Activated naive CD8-positive, alpha-beta T cell treated with anti-CD3 and anti-CD28 coated beads, Interleukin-2, amount 50 U/mL, for 24 hours (primary cell): Measurements from ENCODE around the gene BCAR3.

ENCODE experiments used
- ATAC-seq: fragments of 150-1000 bp; cut with Tn5 transposase; one replicate; pipeline ENCODE4 v1.10.0; 2021
- DNase-seq: peaks from one replicate; pipeline ENCODE4 v3.0.0; 2021
- H3K27ac Mint-ChIP-seq: one replicate; pipeline ENCODE4 v1.8.0; 2021; ENCODE audit warnings: mild to moderate bottlenecking, mixed read lengths
- H3K27me3 Mint-ChIP-seq: one replicate; pipeline ENCODE4 v1.8.0; 2021; ENCODE audit warnings: mixed read lengths
- H3K36me3 Mint-ChIP-seq: one replicate; pipeline ENCODE4 v1.8.0; 2021; ENCODE audit warnings: low read depth, mixed read lengths
- H3K4me1 Mint-ChIP-seq: one replicate; pipeline ENCODE4 v1.8.0; 2021; ENCODE audit warnings: mixed read lengths
- H3K4me3 Mint-ChIP-seq: one replicate; pipeline ENCODE4 v1.8.0; 2021; ENCODE audit warnings: mild to moderate bottlenecking, moderate library complexity, mixed read lengths
- H3K9me3 Mint-ChIP-seq: one replicate; pipeline ENCODE4 v1.8.0; 2021; ENCODE audit warnings: mixed read lengths

BCAR3 gene

DNA sequence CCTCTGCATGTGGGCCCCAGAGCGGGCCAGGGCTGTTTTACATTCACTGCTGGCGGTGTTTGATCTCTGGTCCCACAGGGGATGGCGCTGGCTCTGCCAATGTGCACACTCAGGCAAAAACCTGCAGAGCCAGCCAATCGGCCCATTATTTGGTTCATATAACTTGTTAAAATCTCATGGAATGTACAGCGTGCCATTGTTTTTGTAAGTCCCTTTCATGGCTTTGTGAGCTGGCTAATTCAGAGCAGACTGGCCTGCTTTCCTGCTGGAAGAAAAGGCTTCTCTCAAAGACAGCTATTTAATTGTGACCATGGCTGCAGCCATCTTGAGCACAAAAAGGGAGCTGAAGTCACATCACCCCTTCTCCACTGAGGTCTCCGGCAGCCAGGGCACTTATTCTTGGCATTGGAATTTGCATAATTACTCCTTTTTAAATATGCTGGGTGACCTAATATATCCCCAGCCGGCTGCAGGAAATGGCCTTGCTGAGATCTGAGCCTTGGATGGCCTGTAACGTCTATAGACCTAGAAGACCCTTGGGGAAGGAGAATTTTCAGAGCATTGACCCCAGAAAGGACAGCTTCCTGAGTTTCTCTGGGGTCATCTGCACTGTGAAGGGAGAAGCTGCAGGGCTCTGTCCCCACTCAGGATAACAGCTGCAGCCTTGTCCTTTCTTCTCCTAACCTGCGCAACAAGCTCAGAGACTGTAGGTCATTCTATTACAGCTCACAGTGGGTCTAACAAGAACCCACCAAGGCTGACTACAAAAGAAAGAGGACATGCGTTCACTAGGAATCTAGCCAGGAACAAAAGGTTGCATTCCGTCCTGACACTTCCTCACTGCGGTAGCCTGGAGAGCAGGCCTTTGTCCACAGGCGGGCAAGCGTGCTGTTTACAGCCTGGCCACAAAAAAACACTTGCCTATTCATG, 45.8 kb downstream of the BCAR3 start:
- Mint-ChIP-seq H3K4me3 (no peak overlapping the region), H3K27me3 (no peaks in the 10 kb centered on the region), H3K4me1 (no peaks in the 10 kb centered on the region), H3K9me3 (no peaks in the 10 kb centered on the region), H3K27ac (no peak overlapping the region), H3K36me3 (no peaks in the 10 kb centered on the region)
- ATAC-seq, result no peak
- no peak for DNase-seq

DNA sequence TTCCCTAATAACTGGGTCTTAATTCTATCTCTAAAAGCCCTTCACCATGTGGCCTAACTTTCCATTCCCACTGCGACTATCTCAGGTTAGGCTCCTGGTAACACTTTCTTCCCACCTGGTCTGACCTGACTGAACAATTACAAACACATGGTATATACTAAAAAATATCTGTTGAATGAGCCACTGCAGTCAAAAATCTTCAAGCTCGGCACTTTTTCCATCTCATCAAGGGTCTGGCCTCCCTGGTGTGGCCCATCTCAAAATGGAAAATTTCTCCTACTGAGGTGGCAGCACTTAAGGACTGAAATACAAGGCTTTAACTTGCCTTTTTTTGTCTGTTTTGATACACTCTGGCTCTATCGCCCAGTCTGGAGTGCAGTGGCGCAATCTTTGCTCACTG, 48.3 kb downstream of the BCAR3 start:
- no peak overlapping the region for H3K27ac Mint-ChIP-seq
- H3K4me1 Mint-ChIP-seq, result no peaks in the 10 kb centered on the region
- H3K4me3 Mint-ChIP-seq, result no peak overlapping the region
- no peaks in the 10 kb centered on the region for H3K9me3 Mint-ChIP-seq
- H3K36me3 Mint-ChIP-seq, result no peaks in the 10 kb centered on the region
- DNase-seq (no peak), ATAC-seq (no peak)
- peaks cover 3% of the 10 kb centered on the region for H3K27me3 Mint-ChIP-seq

DNA sequence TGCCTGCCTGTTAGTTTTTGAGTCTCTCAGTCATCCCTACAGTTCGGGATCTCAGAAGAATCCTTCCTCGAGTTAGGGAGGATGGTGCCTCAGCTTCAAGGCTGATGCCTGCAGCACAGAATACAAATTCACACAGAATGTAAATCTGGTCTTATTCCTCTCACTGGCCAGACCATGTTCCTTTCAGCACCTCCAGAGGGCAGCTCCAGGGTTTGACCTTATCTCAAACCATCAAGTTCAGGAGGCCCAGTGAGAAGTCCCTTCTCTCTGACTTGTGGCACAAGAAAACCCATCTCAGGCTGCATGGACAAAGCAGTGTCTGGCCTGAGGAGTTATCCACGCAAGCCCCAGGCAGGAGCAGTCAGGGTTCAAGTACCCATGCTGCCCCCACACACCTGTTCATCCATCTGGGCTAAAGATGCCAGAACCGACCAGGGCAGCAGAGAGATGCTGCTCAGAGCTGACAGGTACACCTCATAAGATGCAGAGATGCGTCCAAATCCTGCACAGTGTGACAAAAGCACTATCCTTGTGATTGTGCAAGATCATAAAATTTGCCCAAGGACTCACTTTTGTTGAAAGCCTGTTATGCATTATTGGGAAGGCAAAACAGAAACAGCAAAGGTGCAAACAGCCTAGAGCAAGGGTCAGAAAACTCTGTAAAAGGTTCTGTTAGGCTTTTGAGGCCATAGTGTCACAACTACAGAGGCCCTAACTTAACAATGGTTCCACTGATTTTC, 49.8 kb downstream of the BCAR3 start:
- Mint-ChIP-seq H3K9me3 (no peaks in the 10 kb centered on the region), H3K27me3 (peaks cover 3% of the 10 kb centered on the region), H3K4me1 (no peaks in the 10 kb centered on the region), H3K27ac (no peak overlapping the region), H3K4me3 (no peak overlapping the region), H3K36me3 (no peaks in the 10 kb centered on the region)
- ATAC-seq (no peak), DNase-seq (no peak)

DNA sequence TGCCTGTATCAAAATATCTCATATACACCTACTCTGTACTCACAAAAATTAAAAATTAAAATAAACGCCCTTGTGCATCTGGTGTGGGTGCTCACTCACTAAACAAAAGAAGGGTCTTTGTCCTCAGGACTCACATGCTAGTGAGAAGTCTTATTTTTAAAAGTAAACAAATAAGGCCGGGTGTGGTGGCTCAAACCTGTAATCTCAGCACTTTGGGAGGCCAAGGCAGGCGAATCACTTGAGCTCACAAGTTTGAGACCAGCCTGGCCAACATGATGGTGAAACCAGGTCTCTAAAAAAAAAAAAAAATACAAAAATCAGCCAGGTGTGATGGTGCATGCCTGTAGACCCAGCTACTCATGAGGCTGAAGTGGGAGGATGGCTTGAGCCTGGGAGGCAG, 51.5 kb downstream of the BCAR3 start:
- no peak for DNase-seq
- ATAC-seq, result no peak
- Mint-ChIP-seq H3K4me3 (no peak overlapping the region), H3K4me1 (no peaks in the 10 kb centered on the region), H3K27ac (no peak overlapping the region), H3K27me3 (peaks cover 3% of the 10 kb centered on the region), H3K9me3 (no peaks in the 10 kb centered on the region), H3K36me3 (no peaks in the 10 kb centered on the region)

DNA sequence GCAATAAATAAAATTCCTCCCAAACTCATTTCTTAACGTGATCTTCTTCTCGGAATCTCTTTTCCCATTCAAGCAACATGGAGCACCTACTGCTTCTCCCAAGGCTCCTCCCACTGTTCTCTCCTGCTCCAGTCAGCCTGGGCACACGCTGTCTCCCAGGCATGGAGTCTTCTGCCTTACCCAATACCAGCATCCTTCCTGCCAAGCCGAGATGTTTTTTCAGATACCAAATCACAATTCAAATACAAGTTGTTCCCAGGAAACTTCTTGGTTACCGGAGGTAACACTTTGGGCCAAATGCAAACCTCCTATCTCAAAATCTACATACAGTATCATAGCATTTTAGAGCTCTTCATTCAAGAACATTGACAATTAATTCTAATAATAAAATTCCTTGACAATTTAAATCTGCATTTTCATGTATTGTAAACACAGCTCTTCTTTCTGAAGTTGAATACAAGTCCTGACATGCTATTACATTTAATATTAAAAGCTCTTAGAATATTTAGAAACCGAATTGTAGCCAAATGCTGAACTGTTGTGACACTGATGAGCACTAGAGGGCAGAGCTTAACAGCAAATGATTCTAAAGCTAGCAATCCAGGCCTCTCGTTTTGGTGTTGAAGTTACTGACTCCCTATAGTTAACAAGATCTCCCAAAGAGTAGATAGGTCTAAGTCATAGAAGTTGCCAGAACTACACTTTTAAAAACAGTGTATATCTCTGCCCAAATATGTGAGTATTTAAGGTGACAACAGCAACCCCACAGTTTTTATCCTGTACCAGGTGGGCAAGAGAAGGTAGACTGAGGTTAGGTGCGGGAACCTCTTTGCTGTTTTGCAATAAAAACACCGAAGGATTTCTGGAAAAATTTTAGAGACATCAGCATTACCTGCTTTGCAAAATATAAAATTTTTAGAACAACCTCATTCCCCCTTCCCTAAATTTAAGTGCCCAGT, 52.3 kb downstream of the BCAR3 start:
- DNase-seq (peak; percentile 27), ATAC-seq (no peak)
- H3K9me3 Mint-ChIP-seq, result no peaks in the 10 kb centered on the region
- H3K36me3 Mint-ChIP-seq, result no peaks in the 10 kb centered on the region
- no peak overlapping the region for H3K27ac Mint-ChIP-seq
- H3K4me1 Mint-ChIP-seq, result no peaks in the 10 kb centered on the region
- no peak overlapping the region for H3K4me3 Mint-ChIP-seq
- peaks cover 3% of the 10 kb centered on the region for H3K27me3 Mint-ChIP-seq

DNA sequence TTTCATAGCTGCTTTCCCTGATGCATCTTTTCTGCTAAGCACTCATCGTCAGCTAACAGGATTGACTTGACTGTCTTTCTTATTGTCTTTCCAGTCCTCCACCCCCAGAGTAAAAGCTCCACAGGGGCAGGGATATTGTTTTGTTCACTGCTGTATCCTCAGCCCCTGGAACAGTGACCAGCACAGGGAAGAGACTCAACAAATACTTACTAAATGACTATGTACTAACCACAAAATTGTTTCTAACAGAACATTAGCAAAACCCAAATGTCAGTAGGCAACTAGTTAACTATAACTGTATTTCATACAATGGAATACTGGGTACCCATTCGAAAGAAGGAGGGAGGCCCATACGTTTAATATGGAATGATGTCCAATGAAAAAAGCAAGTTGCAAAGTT, 53.0 kb downstream of the BCAR3 start:
- Mint-ChIP-seq H3K9me3 (no peaks in the 10 kb centered on the region), H3K4me1 (no peaks in the 10 kb centered on the region), H3K27ac (no peak overlapping the region), H3K36me3 (no peaks in the 10 kb centered on the region), H3K27me3 (peaks cover 3% of the 10 kb centered on the region), H3K4me3 (no peak overlapping the region)
- ATAC-seq (no peak), DNase-seq (no peak)

DNA sequence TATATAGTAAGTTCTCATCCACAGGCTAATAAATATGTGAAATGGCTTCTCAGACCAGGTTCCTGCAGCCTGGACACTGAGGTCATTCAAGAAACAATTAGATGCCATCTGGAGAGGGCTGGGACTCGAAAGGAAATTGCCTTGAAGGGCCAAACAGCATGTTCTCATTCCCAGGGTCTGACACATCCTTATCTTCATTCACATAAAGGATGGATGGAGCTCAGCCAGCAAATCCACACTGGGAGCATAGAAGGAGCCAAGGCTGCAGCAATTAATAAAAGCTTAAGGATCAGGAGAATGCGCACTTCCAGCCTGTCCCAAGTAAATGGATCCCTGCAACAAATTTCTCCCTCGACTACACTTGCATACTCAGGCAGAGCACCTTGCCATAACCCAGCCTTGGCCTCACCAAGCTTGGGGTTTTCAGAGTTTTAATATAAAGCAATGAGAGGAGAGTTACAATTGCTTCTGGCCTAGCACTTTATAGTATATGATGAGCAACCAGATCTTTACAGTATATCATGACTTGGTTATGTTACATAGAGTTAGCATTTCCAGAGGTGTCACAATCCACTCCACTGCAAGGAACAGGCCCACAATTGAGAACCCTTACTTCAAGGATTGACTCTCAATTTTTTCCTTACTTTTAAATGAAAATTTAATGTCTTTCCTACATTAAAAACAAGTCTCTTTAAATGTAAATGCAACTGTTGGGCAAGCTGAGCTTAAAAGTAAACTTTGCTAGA, 55.9 kb downstream of the BCAR3 start:
- no peak overlapping the region for H3K27ac Mint-ChIP-seq
- peaks cover 3% of the 10 kb centered on the region for H3K27me3 Mint-ChIP-seq
- no peaks in the 10 kb centered on the region for H3K4me1 Mint-ChIP-seq
- no peak overlapping the region for H3K4me3 Mint-ChIP-seq
- DNase-seq, result no peak
- no peak for ATAC-seq
- H3K36me3 Mint-ChIP-seq, result no peaks in the 10 kb centered on the region
- H3K9me3 Mint-ChIP-seq, result no peaks in the 10 kb centered on the region

DNA sequence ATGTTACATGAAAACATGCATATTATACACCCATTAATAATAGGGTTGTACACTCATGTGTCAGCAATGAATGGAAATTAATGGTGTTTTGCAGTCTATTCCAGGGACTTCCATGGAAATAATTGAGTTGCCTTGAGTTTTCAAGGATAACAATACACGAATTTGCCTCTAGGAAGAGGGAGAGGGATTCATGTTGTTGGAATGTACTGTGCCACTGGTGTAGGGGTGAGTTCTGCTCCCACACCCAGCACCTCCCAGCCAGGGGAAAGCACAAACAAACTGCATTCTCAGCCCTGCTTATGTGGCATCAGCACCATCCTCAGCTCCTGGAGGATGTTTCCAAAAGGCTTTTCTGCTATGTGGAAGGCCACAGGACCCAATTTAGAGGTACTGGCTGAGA, 57.8 kb downstream of the BCAR3 start:
- no peak overlapping the region for H3K4me3 Mint-ChIP-seq
- DNase-seq (no peak), ATAC-seq (no peak)
- H3K27me3 Mint-ChIP-seq, result no peaks in the 10 kb centered on the region
- no peaks in the 10 kb centered on the region for H3K36me3 Mint-ChIP-seq
- H3K9me3 Mint-ChIP-seq, result no peaks in the 10 kb centered on the region
- no peaks in the 10 kb centered on the region for H3K4me1 Mint-ChIP-seq
- no peak overlapping the region for H3K27ac Mint-ChIP-seq

DNA sequence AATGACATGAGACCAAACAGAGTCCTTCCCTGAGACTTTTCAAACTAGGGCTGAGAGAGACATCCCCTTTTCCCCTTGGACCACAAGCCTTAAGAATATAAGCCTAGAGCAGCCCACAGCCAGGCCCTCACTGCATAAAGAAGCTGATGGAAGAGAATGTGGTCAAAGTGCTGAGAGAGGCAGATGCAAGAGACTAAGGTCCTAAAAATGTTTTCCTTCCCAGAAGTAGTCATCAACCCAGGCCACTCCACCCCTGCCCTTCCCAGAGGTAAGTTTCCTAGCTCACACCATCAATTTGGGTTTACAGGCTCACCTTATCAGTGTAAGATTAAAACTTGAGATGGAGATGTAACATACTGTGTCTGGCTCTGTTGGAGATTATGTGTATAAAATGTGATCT, 58.2 kb downstream of the BCAR3 start:
- no peak overlapping the region for H3K27ac Mint-ChIP-seq
- H3K4me3 Mint-ChIP-seq, result no peak overlapping the region
- DNase-seq, result no peak
- ATAC-seq, result no peak
- H3K36me3 Mint-ChIP-seq, result no peaks in the 10 kb centered on the region
- no peaks in the 10 kb centered on the region for H3K4me1 Mint-ChIP-seq
- H3K9me3 Mint-ChIP-seq, result no peaks in the 10 kb centered on the region
- H3K27me3 Mint-ChIP-seq, result no peaks in the 10 kb centered on the region

DNA sequence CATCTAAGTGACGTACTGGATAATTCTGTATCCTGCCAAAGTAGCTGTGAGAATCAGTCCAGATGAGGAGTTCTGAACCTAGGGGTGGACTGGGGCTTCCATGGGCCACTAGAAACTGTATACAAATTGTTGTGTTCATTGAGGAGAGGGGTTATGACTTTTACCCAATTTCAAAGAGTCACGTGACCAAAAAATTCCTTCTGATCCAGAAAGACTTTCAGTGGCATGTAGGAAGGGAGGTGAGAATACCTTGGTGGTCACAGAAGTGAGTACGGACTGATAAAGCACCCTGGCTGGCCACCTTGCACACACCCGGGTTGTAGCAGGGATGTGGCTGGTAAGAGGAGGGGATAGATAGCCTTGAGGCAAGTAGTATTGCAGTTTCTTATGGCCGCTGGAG, 60.4 kb downstream of the BCAR3 start:
- H3K4me3 Mint-ChIP-seq, result no peak overlapping the region
- no peaks in the 10 kb centered on the region for H3K36me3 Mint-ChIP-seq
- ATAC-seq (no peak), DNase-seq (no peak)
- H3K27ac Mint-ChIP-seq, result no peak overlapping the region
- peaks cover 5% of the 10 kb centered on the region for H3K4me1 Mint-ChIP-seq
- H3K9me3 Mint-ChIP-seq, result no peaks in the 10 kb centered on the region
- no peaks in the 10 kb centered on the region for H3K27me3 Mint-ChIP-seq

DNA sequence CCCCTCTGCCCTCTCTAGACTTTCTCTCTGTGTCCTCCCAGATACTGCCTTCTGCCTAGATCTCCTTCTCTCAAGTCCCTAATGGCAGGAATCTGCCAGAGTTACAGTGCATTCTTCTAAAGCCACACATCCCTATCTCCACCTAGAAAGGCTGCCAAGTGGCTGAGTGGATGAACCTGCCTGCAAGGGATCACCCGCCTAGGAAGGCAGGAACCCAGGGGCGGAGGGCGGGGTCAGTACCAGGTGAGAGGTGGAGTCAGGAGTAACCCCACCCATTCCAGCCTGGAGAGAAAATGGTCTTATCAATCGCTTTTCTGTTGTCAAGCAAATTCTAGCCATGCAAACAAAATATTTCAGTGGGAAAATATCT, 60.8 kb downstream of the BCAR3 start:
- no peaks in the 10 kb centered on the region for H3K36me3 Mint-ChIP-seq
- H3K4me1 Mint-ChIP-seq, result peaks cover 9% of the 10 kb centered on the region
- H3K27me3 Mint-ChIP-seq, result no peaks in the 10 kb centered on the region
- no peak for DNase-seq
- no peak for ATAC-seq
- H3K4me3 Mint-ChIP-seq, result no peak overlapping the region
- H3K27ac Mint-ChIP-seq, result no peak overlapping the region
- no peaks in the 10 kb centered on the region for H3K9me3 Mint-ChIP-seq

DNA sequence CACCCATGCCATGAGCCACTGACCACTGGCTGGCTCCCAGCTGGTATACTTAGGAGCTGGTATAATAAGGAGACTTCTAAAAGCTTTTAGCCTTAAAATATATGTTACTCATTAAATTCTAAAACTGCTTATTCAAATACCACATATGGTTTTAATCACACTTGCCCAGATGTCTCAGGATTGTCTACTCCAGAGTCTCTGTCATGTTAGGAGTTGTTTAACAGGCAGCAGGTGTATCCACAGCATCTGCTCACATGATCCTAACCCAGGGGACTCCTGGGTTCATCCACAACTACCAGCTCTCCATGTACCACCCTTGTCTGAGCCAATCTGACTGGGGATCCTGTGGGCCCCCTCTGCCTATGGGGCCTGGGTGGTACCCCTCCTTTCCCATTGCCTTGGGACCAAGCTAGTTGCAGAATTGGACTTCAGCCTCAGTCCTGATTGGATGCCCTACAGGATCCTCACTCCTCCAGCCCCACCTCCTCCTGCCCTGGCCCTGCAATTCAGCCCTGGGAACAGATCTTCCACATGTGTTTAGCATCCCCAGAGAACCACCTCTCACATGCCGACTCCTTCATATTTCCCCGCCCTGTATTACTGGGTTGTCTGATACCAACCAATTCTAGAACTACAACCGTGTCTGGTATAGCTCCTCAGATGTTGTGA, 61.3 kb downstream of the BCAR3 start:
- Mint-ChIP-seq H3K4me1 (peaks cover 14% of the 10 kb centered on the region), H3K27me3 (no peaks in the 10 kb centered on the region), H3K4me3 (no peak overlapping the region), H3K27ac (no peak overlapping the region), H3K9me3 (no peaks in the 10 kb centered on the region), H3K36me3 (no peaks in the 10 kb centered on the region)
- DNase-seq (no peak), ATAC-seq (no peak)

DNA sequence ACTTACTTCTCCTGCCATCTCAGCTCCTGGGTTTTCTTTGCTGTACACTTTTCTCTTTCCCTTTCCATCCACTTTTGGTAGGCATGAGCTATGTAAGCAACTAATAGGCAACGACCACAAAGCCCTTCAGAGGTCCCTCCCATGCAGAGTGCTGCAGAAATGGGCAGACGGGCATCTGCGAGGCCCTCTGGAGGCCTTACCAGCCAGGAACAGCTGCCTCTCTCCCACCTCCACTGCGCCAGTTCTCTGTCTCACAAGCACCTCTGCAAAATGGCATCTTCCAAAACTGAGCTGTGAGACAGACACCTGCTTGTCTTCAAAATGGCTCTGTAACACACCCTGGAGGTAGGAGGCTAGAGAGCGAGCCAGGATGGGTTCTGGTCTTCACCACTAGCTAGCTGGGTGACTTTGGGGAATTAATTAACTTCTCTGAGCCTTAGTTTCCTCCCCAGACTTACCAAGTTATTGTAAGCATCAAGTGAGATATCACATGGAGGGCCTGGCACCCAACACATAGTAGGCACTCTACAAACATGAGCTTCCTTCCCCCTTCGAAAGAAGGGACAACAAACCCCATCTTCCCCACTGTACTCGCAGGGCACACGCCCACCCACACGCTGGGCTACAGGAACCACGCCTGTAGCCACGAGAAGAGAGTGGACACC, 62.0 kb downstream of the BCAR3 start:
- H3K36me3 Mint-ChIP-seq, result no peaks in the 10 kb centered on the region
- no peak for ATAC-seq

More for the DNA sequence above, 62.0 kb downstream of the BCAR3 start:
- peaks cover 21% of the 10 kb centered on the region for H3K4me1 Mint-ChIP-seq
- no peak for DNase-seq
- H3K27ac Mint-ChIP-seq, result no peak overlapping the region
- H3K9me3 Mint-ChIP-seq, result no peaks in the 10 kb centered on the region
- H3K27me3 Mint-ChIP-seq, result no peaks in the 10 kb centered on the region
- no peak overlapping the region for H3K4me3 Mint-ChIP-seq
